ENCODE data around the gene PCDHGB6.
"Not testable (repeated sequence)": the region's sequence is repeated elsewhere in the genome, so short reads cannot be mapped to it uniquely, and the experiment has no call there.

The PCDHGB6 gene

DNA sequence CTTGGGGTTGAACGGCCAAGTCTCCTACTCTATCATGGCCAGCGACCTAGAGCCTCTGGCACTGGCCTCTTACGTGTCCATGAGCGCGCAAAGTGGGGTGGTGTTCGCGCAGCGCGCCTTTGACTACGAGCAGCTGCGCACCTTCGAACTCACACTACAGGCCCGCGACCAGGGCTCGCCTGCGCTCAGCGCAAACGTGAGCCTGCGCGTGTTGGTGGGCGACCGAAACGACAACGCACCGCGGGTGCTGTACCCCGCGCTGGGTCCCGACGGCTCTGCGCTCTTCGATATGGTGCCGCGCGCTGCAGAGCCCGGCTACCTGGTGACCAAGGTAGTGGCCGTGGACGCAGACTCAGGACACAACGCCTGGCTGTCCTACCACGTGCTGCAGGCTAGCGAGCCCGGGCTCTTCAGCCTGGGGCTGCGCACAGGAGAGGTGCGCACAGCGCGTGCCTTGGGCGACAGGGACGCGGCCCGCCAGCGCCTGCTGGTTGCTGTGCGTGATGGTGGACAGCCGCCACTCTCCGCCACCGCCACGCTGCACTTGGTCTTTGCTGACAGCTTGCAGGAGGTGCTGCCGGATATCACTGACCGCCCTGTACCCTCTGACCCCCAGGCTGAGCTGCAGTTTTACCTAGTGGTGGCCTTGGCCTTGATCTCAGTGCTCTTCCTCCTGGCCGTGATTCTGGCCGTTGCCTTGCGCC lies 8.1 kb upstream of the PCDHGB6 start:
- peaks cover 5 to 34% of the 10 kb centered on the region in 2 donors for H3K9me3 Mint-ChIP-seq
- H3K27me3 Mint-ChIP-seq, result peaks cover 79% of the 10 kb centered on the region
- no peak overlapping the region for H3K4me3 Mint-ChIP-seq
- no peak for DNase-seq
- peaks cover 9% of the 10 kb centered on the region for H3K4me1 Mint-ChIP-seq
- H3K27ac Mint-ChIP-seq, result no peak overlapping the region
- ATAC-seq, result no peak

DNA sequence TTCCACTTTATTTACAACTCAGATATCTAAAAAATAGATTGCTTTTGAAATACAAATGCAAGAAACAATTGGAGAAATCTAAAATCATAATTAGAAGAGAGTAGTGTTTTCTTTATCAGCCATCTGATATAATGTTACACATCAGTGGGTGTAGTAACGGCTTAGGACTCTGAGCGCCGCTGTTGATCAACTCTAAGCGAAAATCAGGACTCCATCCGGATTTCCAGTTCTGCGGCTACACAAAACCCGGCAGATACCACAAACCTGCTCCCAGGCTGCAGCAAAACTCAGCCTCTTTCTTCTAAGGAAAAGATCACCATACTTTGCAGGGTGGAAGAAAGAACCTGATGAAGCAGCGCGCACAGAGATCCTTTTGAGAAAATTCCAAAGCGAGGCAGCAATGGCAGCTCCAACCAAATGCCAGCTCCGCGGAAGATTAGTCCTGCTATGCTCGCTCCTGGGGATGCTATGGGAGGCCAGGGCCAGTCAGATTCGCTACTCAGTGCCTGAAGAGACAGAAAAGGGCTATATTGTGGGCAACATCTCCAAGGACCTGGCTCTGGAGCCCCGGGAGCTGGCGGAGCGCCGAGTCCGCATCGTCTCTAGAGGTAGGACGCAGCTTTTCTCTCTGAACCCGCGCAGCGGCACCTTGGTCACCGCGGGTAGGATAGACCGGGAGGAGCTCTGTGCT lies 5.1 kb upstream of the PCDHGB6 start, which contains the start of gene PCDHGA9:
Gene PCDHGA9 (plus strand): TSS at position 226 of the 691 bp plus-strand sequence. CDS start 175 bp downstream, at position 401.
- DNase-seq, result no peak

DNA sequence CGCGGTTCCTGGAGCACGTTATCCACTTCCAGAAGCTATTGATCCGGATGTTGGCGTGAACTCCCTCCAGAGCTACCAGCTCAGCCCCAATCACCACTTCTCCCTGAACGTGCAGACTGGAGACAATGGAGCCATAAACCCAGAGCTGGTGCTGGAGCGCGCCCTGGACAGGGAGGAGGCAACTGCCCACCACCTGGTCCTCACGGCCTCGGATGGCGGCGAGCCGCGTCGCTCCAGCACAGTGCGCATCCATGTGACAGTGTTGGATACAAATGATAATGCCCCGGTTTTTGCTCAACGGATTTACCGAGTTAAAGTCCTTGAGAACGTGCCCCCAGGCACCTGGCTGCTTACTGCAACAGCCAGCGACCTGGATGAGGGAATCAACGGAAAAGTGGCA lies 4.4 kb upstream of the PCDHGB6 start:
- H3K4me3 Mint-ChIP-seq, result peak overlapping the region in 1 of 2 donors; percentile 62
- ATAC-seq (no peak), DNase-seq (no peak)
- peaks cover 16% of the 10 kb centered on the region for H3K4me1 Mint-ChIP-seq
- H3K27me3 Mint-ChIP-seq, result peaks cover 86% of the 10 kb centered on the region
- H3K9me3 Mint-ChIP-seq, result peaks cover 5 to 53% of the 10 kb centered on the region in 2 donors
- no peak overlapping the region for H3K27ac Mint-ChIP-seq

More for the DNA sequence above, 5.1 kb upstream of the PCDHGB6 start, which contains the start of gene PCDHGA9:
- peaks cover 80% of the 10 kb centered on the region for H3K27me3 Mint-ChIP-seq
- peak within 1 kb of the TSS; percentile 44 to 62 for H3K4me3 Mint-ChIP-seq
- no peak for ATAC-seq
- H3K27ac Mint-ChIP-seq, result no peak within 1 kb of the TSS
- peaks cover 9% of the 10 kb centered on the region for H3K4me1 Mint-ChIP-seq
- H3K9me3 Mint-ChIP-seq, result peaks cover 5 to 46% of the 10 kb centered on the region in 2 donors

DNA sequence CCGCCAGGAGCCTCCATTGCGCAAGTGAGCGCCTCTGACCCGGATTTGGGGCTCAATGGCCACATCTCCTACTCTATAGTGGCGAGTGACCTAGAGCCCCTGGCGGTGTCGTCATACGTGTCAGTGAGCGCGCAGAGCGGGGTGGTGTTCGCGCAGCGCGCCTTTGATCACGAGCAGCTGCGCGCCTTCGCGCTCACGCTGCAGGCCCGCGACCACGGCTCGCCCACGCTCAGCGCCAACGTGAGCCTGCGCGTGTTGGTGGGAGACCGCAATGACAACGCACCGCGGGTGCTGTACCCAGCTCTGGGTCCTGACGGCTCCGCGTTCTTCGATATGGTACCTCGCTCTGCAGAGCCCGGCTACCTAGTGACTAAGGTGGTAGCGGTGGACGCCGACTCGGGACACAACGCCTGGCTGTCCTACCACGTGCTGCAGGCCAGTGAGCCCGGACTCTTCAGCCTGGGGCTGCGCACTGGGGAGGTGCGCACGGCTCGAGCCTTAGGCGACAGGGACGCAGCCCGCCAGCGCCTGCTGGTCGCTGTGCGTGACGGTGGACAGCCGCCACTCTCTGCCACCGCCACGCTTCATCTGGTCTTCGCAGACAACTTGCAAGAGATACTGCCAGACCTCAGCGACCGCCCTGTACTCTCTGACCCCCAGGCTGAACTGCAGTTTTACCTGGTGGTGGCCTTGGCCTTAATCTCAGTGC lies 1.9 kb downstream of the PCDHGB6 start:
- Mint-ChIP-seq H3K27ac (no peak overlapping the region), H3K4me3 (no peak overlapping the region), H3K9me3 (peaks cover 10 to 38% of the 10 kb centered on the region in 2 donors), H3K4me1 (peaks cover 26% of the 10 kb centered on the region), H3K27me3 (peaks cover 79% of the 10 kb centered on the region)
- no peak for DNase-seq
- ATAC-seq, result no peak

DNA sequence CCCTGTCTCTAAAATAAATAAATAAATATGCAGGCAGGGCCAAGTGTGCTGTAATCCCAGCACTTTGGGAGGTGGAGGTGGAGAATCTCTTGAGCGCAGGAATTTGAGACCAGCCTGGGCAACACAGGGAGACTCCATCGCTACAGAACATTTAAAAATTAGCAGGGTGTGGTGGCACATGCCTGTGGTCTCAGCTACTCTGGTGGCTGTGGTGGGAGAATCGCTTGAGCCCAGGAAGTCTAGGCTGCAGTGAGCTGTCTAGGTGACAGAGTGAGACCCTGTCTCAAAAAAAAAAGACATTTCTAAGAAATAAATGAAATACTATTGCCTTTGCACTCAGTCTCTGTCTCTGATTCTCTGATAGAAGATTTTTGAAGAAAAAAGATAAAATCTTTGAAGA lies 3.8 kb downstream of the PCDHGB6 start:
- Mint-ChIP-seq H3K9me3 (peaks cover 10 to 29% of the 10 kb centered on the region in 2 donors), H3K27me3 (peaks cover 81% of the 10 kb centered on the region), H3K4me1 (peaks cover 32% of the 10 kb centered on the region), H3K4me3 (no peak overlapping the region), H3K27ac (no peak overlapping the region)
- DNase-seq, result no peak
- ATAC-seq, result no peak

DNA sequence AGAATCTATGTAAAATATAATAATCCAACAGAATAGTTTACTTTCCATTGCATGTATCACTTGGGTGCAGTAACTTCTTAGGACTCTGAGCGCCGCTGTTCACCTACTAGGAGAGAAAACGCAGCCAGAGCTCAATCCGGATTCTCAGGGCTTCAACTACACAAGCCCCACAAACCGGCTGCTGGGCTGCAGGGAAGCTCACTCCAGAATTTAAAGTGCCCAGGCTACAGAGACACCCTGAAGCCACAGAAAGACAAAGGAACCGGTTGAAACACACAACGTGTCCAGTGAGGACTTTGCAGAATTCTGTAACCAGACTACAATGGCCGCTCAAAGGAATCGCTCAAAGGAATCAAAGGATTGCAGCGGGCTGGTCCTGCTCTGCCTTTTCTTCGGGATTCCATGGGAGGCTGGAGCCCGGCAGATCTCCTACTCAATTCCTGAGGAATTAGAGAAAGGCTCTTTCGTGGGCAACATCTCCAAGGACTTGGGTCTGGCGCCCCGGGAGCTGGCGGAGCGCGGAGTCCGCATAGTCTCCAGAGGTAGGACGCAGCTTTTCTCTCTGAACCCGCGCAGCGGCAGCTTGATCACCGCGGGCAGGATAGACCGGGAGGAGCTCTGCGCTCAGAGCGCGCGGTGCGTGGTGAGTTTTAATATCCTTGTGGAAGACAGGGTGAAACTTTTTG lies 5.2 kb downstream of the PCDHGB6 start, which contains the start of gene PCDHGA10:
Gene PCDHGA10 (plus strand): TSS at position 134 of the 686 bp plus-strand sequence. CDS start 189 bp downstream, at position 323.
- peak within 1 kb of the TSS in 1 of 2 donors; percentile 96 for H3K27ac Mint-ChIP-seq

DNA sequence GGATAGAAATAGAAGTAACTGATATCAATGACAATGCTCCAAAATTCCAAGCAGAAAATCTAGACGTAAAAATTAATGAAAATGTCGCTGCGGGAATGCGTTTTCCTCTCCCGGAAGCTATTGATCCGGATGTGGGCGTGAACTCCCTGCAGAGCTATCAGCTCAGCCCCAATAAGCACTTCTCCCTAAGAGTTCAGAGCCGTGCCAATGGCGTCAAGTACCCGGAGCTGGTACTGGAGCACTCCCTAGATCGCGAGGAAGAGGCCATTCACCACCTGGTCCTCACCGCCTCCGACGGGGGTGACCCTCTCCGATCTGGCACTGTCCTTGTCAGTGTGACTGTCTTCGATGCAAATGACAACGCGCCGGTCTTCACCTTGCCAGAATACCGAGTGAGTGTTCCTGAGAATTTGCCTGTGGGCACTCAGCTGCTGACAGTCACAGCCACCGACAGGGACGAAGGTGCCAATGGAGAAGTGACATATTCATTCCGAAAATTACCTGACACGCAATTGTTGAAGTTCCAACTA lies 5.8 kb downstream of the PCDHGB6 start:
- H3K27ac Mint-ChIP-seq, result peak overlapping the region in 1 of 2 donors; percentile 96
- no peak for DNase-seq
- peaks cover 82% of the 10 kb centered on the region for H3K27me3 Mint-ChIP-seq
- peak overlapping the region; percentile 89 to 91 for H3K4me3 Mint-ChIP-seq
- no peak for ATAC-seq
- H3K9me3 Mint-ChIP-seq, result peaks cover 12 to 28% of the 10 kb centered on the region in 2 donors
- peaks cover 35% of the 10 kb centered on the region for H3K4me1 Mint-ChIP-seq

More for the DNA sequence above, 5.2 kb downstream of the PCDHGB6 start, which contains the start of gene PCDHGA10:
- Mint-ChIP-seq H3K27me3 (peaks cover 82% of the 10 kb centered on the region), H3K4me1 (peaks cover 36% of the 10 kb centered on the region), H3K4me3 (peak within 1 kb of the TSS; percentile 89 to 91), H3K9me3 (peaks cover 10 to 28% of the 10 kb centered on the region in 2 donors)
- ATAC-seq (peak; percentile 78), DNase-seq (peak; percentile 56 to 64)

DNA sequence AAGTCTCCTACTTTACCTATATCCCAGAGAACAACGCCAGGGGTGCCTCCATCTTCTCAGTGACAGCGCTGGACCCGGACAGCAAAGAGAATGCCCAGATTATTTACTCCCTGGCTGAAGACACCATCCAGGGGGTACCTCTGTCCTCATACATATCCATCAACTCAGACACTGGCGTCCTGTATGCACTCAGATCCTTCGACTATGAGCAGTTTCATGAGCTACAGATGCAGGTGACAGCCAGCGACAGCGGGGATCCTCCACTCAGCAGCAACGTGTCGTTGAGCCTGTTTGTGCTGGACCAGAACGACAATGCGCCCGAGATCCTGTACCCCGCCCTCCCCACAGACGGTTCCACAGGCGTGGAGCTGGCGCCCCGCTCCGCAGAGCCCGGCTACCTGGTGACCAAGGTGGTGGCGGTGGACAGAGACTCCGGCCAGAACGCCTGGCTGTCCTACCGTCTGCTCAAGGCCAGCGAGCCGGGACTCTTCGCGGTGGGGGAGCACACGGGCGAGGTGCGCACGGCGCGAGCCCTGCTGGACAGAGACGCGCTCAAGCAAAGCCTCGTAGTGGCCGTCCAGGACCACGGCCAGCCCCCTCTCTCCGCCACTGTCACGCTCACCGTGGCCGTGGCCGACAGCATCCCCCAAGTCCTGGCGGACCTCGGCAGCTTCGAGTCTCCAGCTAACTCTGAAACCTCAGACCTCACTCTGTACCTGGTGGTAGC lies 6.9 kb downstream of the PCDHGB6 start:
- H3K4me1 Mint-ChIP-seq, result peaks cover 35% of the 10 kb centered on the region
- H3K4me3 Mint-ChIP-seq, result peak overlapping the region; percentile 39 to 55
- H3K27me3 Mint-ChIP-seq, result peaks cover 82% of the 10 kb centered on the region
- DNase-seq, ATAC-seq, H3K27ac Mint-ChIP-seq: not testable (repeated sequence)
- H3K9me3 Mint-ChIP-seq, result peaks cover 12 to 26% of the 10 kb centered on the region in 2 donors

DNA sequence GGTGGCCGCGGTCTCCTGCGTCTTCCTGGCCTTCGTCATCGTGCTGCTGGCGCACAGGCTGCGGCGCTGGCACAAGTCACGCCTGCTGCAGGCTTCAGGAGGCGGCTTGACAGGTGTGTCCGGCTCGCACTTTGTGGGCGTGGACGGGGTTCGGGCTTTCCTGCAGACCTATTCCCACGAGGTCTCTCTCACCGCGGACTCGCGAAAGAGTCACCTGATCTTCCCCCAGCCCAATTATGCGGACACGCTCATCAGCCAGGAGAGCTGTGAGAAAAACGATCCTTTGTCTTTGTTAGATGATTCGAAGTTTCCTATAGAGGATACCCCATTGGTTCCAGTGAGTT lies 7.4 kb downstream of the PCDHGB6 start:
- DNase-seq, ATAC-seq, H3K27ac Mint-ChIP-seq: not testable (repeated sequence)
- Mint-ChIP-seq H3K27me3 (peaks cover 82% of the 10 kb centered on the region), H3K4me3 (peak overlapping the region; percentile 39 to 55), H3K4me1 (peaks cover 35% of the 10 kb centered on the region), H3K9me3 (peaks cover 10 to 21% of the 10 kb centered on the region in 2 donors)

DNA sequence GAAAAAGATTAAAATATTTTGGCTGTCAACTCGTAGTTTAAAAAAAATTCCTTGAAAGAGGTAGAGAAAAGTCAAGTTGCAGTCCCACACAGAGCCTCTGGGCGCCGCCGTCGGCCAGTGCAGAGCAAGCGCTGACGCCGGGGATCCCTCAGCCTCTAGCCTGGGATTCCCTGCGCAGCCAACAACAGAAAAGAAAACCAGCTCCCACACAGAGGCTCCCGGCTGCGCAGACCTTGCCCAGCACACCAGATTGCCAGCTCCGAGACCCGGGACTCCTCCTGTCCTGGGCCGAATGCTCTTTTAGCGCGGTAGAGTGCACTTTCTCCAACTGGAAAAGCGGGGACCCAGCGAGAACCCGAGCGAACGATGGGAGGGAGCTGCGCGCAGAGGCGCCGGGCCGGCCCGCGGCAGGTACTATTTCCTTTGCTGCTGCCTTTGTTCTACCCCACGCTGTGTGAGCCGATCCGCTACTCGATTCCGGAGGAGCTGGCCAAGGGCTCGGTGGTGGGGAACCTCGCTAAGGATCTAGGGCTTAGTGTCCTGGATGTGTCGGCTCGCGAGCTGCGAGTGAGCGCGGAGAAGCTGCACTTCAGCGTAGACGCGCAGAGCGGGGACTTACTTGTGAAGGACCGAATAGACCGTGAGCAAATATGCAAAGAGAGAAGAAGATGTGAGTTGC lies 9.8 kb downstream of the PCDHGB6 start, which contains the start of gene PCDHGB7:
Gene PCDHGB7 (plus strand): TSS at position 184 of the 679 bp plus-strand sequence. CDS start 183 bp downstream, at position 367.
- Mint-ChIP-seq H3K4me3 (peak within 1 kb of the TSS; percentile 87), H3K27me3 (peaks cover 97% of the 10 kb centered on the region), H3K27ac (peak within 1 kb of the TSS in 1 of 2 donors; percentile 85), H3K9me3 (peaks cover 13 to 34% of the 10 kb centered on the region in 2 donors), H3K4me1 (peaks cover 46% of the 10 kb centered on the region)
- DNase-seq, result peak; percentile 52 to 65
- peak; percentile 85 for ATAC-seq

DNA sequence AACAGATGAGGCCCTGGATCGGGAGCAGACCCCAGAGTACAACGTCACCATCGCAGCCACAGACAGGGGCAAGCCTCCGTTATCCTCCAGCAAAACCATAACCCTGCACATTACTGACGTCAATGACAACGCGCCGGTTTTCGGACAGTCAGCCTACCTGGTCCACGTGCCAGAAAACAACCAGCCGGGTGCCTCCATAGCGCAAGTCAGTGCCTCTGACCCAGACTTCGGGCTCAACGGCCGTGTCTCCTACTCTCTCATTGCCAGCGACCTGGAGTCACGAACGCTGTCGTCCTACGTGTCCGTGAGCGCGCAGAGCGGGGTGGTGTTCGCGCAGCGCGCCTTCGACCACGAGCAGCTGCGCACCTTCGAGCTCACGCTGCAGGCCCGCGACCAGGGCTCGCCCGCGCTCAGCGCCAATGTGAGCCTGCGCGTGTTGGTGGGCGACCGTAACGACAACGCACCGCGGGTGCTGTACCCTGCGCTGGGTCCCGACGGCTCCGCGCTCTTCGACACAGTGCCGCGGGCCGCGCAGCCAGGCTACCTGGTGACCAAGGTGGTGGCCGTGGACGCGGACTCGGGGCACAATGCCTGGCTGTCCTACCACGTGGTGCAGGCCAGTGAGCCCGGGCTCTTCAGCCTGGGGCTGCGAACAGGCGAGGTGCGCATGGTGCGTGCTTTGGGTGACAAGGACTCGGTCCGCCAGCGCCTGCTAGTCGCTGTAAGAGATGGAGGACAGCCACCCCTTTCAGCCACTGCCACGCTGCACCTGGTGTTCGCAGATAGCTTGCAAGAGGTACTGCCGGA lies 11.5 kb downstream of the PCDHGB6 start:
- no peak for ATAC-seq
- Mint-ChIP-seq H3K4me3 (no peak overlapping the region), H3K27ac (no peak overlapping the region), H3K9me3 (peaks cover 17 to 36% of the 10 kb centered on the region in 2 donors), H3K27me3 (peaks cover 97% of the 10 kb centered on the region), H3K4me1 (peaks cover 31% of the 10 kb centered on the region)
- no peak for DNase-seq

DNA sequence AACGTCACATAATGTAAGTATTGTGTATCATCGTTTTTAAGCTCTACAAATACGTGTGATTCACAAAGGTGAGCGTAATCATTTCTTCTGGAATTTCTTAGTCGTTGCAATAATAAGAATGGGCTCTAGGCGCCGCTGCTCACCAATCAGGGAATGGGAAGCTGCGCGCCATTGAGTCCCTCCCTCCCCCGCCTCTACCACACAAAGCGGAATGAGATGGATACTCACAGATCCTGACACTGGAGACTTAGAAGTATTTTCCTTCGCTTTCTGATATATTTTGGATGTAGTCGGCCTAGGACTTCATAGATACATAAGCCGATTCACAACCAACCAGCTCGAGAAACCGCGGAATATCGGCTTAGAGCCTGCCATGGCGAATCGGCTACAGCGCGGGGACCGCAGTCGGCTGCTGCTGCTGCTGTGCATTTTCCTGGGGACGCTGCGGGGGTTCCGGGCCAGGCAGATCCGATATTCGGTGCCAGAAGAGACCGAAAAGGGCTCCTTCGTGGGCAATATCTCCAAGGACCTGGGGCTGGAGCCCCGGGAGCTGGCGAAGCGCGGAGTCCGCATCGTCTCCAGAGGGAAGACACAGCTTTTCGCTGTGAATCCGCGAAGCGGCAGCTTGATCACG lies 13.2 kb downstream of the PCDHGB6 start, which contains the start of gene PCDHGA11:
Gene PCDHGA11 (plus strand): TSS at position 197 of the 634 bp plus-strand sequence. CDS start 177 bp downstream, at position 374.
- ATAC-seq (peak; percentile 53), DNase-seq (peak; percentile 53 to 57)
- Mint-ChIP-seq H3K27ac (peak within 1 kb of the TSS in 1 of 2 donors; percentile 64), H3K4me1 (peaks cover 21% of the 10 kb centered on the region), H3K27me3 (peaks cover 95% of the 10 kb centered on the region), H3K4me3 (peak within 1 kb of the TSS; percentile 82 to 85), H3K9me3 (peaks cover 17 to 36% of the 10 kb centered on the region in 2 donors)

All from stimulated activated naive CD8-positive, alpha-beta T cell treated with anti-CD3 and anti-CD28 coated beads, Interleukin-15, amount 100 ng/mL, for 72 hours (primary cell).